ENCODE results near the gene FRMD6.

The FRMD6 gene

GRCh38 chr14:51651388-51652167 is at the start of gene FRMD6:
TSS of gene FRMD6 (plus strand) at chr14:51651910. CDS start at chr14:51689837, 37,927 bp downstream.
- TF ChIP-seq CTCF (IDR thresholded peaks at IDR 0.05; ENCODE audit: extremely low read depth, insufficient read depth, missing control alignments) = peak; percentile 74
- in situ Hi-C loops (cut with MboI; ENCODE audit: low pct_unique_long_range_greater_than_20kb, low sequenced_read_pairs, unreplicated experiment) = no loop called here

GRCh38 chr14:51602310-51602709 is 49.4 kb upstream of the FRMD6 start:
- no peak for TF ChIP-seq CTCF (IDR thresholded peaks at IDR 0.05; ENCODE audit: extremely low read depth, insufficient read depth, missing control alignments)
- DNase-seq (ENCODE audit: low spot score) = no peak
- in situ Hi-C loops (cut with MboI; ENCODE audit: low pct_unique_long_range_greater_than_20kb, low sequenced_read_pairs, unreplicated experiment) = no loop called here

More at GRCh38 chr14:51651388-51652167, at the start of gene FRMD6:
- DNase-seq (ENCODE audit: low spot score) = peak; percentile 96

GRCh38 chr14:51603495-51603894 is 48.2 kb upstream of the FRMD6 start:
- no peak for DNase-seq (ENCODE audit: low spot score)
- in situ Hi-C loops (cut with MboI; ENCODE audit: low pct_unique_long_range_greater_than_20kb, low sequenced_read_pairs, unreplicated experiment) = no loop called here
- TF ChIP-seq CTCF (IDR thresholded peaks at IDR 0.05; ENCODE audit: extremely low read depth, insufficient read depth, missing control alignments) = no peak

- TF ChIP-seq CTCF (IDR thresholded peaks at IDR 0.05; ENCODE audit: extremely low read depth, insufficient read depth, missing control alignments) = no peak
- in situ Hi-C loops (cut with MboI; ENCODE audit: low pct_unique_long_range_greater_than_20kb, low sequenced_read_pairs, unreplicated experiment) = no loop called here
- DNase-seq (ENCODE audit: low spot score) = no peak
Measured at GRCh38 chr14:51604073-51604472, 47.6 kb upstream of the FRMD6 start.

GRCh38 chr14:51605575-51605974 is 46.1 kb upstream of the FRMD6 start:
- in situ Hi-C loops (cut with MboI; ENCODE audit: low pct_unique_long_range_greater_than_20kb, low sequenced_read_pairs, unreplicated experiment) = no loop called here
- TF ChIP-seq CTCF (IDR thresholded peaks at IDR 0.05; ENCODE audit: extremely low read depth, insufficient read depth, missing control alignments) = no peak
- no peak for DNase-seq (ENCODE audit: low spot score)

GRCh38 chr14:51607711-51608110 is 44.0 kb upstream of the FRMD6 start:
- in situ Hi-C loops (cut with MboI; ENCODE audit: low pct_unique_long_range_greater_than_20kb, low sequenced_read_pairs, unreplicated experiment) = no loop called here
- no peak for DNase-seq (ENCODE audit: low spot score)

More at GRCh38 chr14:51607711-51608110, 44.0 kb upstream of the FRMD6 start:
- TF ChIP-seq CTCF (IDR thresholded peaks at IDR 0.05; ENCODE audit: extremely low read depth, insufficient read depth, missing control alignments) = no peak

All from GM13977 (cell line).